AG09319 (cell line): ENCODE measurements around the gene GFAP.

Experiments
- DNase-seq: peaks from one replicate; pipeline ENCODE4 v3.0.0-alpha.2; 2010; ENCODE audit warnings: low read depth; ENCODE audit errors: extremely low read depth
- TF ChIP-seq, protein P1 (sequence below): IDR thresholded peaks from 2 replicates; pipeline ENCODE4 v1.5.1; 2011; ENCODE audit warnings: low read depth, mild to moderate bottlenecking, inconsistent platforms, low read length, moderate library complexity

Gene GFAP

DNA sequence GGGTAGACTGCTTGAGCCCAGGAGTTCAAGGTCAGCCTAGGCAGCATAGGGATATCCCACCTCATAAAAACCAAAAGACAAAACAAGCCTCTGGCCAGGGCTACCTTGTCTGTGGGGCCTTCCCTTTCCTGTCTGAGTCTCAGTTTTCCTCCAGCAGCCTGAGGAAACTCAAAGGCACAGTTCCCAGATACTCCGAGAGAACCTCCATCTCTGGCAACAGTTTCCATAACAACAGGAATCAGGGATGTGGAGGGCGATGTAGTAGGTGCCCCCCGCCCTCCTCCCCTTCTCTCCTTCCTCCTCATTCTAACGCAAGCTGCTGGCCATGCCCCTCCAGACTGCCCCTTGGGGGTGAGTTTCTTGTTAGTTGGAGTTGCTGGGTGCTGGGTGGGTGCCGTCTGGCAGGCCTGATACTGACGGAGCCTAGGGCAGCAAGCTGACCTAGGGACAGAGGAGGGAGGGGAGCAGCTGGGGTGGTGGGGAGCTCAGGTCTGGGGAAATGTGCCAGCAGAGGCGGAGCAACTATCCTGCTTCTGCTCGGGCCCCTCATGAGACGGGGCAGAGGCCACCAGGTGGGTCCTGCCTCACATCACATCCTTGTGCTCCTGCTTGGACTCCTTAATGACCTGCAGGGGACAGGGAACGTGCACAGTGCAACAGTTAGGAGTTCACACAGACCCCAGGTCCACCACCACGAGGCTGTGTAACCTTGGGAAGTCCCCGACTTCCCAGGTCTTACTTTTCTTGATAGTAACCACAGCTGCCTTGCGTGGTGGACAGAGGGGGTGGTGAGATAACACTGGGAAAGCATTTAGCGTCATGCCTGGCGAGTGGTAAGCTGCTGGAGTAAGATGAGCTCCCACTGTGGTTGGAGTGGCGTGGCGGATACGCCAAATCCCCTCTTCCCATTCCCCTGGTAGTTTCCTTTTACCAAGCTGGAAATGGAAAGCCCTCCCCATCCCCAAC is 8.3 kb downstream of the GFAP start:
- no peak for DNase-seq
- TF ChIP-seq, protein P1, sequence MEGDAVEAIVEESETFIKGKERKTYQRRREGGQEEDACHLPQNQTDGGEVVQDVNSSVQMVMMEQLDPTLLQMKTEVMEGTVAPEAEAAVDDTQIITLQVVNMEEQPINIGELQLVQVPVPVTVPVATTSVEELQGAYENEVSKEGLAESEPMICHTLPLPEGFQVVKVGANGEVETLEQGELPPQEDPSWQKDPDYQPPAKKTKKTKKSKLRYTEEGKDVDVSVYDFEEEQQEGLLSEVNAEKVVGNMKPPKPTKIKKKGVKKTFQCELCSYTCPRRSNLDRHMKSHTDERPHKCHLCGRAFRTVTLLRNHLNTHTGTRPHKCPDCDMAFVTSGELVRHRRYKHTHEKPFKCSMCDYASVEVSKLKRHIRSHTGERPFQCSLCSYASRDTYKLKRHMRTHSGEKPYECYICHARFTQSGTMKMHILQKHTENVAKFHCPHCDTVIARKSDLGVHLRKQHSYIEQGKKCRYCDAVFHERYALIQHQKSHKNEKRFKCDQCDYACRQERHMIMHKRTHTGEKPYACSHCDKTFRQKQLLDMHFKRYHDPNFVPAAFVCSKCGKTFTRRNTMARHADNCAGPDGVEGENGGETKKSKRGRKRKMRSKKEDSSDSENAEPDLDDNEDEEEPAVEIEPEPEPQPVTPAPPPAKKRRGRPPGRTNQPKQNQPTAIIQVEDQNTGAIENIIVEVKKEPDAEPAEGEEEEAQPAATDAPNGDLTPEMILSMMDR, result no peak

DNA sequence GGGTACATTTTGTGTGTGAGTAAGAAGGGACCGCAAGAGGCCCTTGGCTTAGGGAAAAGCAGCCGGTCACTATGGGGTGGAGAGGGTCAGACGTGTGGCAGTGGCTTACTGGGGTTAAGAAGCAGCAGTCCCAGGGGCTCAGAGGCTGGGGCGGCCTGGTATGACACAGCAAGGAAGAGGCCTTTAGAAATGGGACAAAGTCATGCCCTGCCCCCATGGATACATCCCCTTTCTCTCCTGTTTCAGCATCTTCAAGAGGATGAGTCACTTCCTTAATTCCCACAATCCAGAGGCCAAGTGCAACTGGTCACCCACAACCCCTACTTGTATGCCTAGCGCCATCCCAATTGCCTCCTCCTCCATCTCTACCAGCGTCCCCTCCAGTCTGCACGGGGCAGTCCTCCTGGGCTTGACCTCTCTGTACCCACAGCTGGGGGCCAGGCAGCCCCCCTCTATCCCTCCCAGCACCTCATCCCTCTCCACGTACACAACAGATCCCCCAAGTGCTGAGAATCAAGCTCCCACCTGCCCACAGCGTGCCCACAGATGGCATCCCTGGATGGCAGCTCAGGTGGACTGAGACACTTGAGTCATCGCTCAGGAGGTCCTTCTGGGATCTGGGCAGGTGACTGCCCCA is 9.2 kb downstream of the GFAP start:
- peak; percentile 84 for DNase-seq
- TF ChIP-seq, protein P1, result no peak

- no peak for DNase-seq
Observed at GRCh38 chr17:44905006-44906000, 10.0 kb downstream of the GFAP start.

GRCh38 chr17:44904001-44904984 is 11.0 kb downstream of the GFAP start:
- TF ChIP-seq, protein P1, result no peak
- DNase-seq, result no peak

More at GRCh38 chr17:44905006-44906000, 10.0 kb downstream of the GFAP start:
- TF ChIP-seq, protein P1, result no peak

- TF ChIP-seq, protein P1, result no peak
Observed at GRCh38 chr17:44903012-44903685, 12.2 kb downstream of the GFAP start.

More at GRCh38 chr17:44903012-44903685, 12.2 kb downstream of the GFAP start:
- DNase-seq, result no peak
